DMS153 treated with DMSO at 0.1 percent for 48 hours (cell line): ENCODE data around the gene TCF19.

Experiments
- DNase-seq: peaks from one replicate; lab custom pipeline; 2025; ENCODE audit not compliant: unreplicated experiment; lab: John Stamatoyannopoulos, UW

The TCF19 gene

DNA sequence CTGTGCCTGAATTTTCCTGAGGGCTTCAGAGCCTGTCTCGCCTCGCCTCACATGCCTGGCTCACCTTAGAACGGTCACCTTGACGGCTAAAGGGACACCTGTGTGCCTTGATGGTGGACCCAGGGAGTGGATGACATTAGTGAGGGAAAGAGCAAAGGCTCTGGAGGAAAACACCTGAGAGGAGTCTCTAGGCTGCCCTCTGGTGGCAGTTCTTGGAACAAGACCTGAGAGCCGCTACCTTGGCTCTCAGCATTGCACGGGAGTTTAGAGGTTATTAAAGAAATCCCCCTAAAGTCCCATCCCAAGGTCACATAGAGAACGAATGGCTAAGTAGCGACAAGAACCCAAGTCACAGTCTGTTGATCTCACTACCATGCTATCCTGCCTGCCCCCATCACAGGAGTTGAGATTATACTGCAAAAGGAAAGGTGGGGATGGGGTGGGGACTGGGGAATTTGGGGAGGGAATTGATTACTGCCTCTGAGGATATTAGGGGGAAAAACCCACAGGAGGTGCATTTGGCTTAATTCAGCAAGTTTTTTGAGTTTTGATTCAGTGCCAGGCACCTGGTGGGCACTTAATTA, 30.2 kb upstream of the TCF19 start:
- peak; percentile 48 for DNase-seq

DNA sequence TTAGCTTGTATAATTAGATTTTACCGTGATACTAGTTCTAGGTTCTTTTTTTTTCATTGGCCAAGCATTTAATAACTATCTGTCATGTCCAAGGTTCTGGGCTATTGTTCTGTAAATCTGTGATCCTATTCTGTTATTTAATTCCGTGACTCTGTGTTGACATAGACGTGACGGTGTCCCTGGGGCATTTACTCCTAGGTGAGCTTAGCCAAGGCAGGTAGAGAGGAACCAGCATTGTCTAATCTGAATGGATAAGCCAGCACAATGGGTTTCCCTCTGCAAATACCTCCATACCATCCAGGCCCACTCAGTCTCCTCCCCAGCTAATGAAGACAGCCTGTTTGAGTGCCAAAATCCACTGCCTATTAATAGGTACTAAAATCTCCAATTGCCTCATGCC, 29.3 kb upstream of the TCF19 start:
- no peak for DNase-seq

DNA sequence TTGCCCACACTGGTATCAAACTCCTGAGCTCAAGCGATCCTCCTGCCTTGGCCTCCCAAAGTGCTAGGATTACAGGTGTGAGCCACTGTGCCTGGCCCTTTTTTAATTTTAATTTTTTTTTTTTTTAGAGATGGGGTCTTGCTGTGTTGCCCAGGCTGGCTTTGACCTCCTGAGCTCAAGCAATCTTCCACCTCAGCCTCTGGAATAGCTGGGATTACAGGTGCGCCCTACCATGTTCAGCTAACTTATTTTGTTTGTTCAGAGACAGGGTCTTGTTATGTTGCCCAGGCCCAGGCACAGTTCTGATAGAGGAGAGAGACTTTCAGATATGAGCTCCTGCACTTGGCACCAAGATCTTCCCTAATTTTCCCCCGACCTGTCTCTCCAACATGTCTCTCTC, 27.6 kb upstream of the TCF19 start:
- DNase-seq, result no peak

DNA sequence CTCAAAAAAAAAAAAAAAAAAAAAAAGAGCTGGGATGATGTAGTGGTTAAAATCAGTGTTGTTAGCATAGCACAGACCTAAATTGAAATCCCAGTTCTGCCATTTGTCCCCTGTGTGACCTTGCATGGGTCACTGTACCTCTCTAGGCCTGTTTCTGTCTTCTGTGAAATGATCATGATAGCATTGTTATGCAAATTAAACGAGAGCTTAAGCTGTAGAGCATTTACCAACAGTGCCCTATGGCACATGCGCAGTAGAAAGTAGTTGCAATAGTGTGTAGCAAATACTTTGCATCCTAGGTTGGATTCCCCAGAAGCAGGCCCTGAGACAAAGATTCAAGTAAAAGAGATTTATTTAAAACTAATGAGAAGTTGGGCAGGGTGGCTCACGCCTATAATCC, 26.8 kb upstream of the TCF19 start:
- DNase-seq, result no peak

DNA sequence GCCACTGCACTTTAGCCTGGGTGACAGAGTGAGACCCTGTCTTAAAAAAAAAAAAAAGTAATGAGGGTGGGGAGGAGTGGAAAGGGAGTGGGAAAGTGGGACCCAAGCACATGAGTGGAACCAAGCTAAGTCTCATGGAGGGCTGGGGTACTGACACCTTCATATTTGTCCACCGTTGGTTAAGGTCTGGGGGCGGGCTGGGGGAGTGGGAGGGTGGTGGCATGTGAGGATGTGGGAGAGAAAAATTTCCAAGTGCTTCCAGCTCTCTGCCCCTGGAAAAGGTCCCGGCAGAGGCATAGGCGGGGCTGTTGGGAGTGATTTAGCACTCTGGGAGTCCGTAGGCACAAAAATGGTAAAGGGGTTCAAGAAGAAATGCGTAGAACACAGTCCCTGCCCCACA, 25.6 kb upstream of the TCF19 start:
- DNase-seq, result no peak

DNA sequence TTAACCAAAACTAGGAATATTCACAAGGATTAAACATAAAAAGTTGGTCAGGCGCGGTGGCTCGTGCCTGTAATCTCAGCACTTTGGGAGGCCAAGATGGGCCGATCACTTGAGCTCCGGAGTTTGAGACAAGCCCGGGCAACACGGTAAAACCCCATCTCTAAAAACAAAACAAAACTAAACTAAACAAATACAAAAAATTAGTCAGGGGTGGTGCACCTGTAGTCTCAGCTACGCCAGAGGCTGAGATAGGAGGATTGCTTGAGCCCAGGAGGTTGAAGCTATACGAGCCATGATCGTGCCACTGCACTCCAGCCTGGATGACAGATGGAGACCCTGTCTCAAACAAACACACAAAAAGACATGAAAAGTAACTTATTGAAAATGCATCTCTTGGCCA, 22.7 kb upstream of the TCF19 start:
- DNase-seq, result no peak

DNA sequence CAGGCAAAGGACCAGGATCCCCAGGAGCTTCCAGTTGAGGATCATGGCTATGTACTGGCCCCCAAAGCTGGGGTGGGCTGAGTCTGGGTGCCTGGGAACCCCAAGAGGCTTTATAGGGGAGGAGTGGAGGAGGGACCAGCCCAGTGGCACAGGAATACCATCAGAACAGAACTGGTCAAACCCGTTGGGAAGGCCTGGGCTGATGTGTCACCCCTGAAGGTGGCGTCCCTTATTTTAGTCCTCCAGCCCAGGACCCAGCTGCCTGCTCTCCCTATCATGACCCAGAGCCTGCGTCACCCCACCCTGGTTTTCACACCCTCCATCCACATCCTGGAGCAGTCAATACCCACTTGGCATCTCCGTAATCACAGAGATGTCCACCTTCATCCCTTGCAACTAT, 19.4 kb upstream of the TCF19 start, which contains the start of gene PSORS1C2:
Gene PSORS1C2 (minus strand): TSS at position 85 of the 400 bp plus-strand sequence. CDS start 40 bp downstream, at position 45.
- DNase-seq, result no peak

DNA sequence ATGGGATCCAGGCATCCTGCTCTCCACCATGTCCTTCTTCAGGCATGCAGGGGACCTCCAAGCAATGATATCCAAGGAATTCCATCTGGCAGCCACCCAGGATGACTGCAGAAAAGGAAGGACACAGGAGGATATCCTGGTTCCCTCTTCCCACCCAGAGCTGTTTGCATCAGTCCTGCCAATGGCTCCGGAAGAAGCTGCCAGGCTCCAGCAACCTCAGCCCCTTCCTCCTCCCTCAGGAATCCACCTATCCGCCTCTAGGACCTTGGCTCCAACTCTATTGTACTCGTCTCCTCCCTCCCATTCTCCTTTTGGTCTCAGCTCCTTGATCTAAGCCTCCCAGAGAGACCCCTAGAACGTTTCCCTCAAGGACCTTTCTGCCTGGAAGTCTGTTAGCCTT, 18.8 kb upstream of the TCF19 start:
- no peak for DNase-seq

DNA sequence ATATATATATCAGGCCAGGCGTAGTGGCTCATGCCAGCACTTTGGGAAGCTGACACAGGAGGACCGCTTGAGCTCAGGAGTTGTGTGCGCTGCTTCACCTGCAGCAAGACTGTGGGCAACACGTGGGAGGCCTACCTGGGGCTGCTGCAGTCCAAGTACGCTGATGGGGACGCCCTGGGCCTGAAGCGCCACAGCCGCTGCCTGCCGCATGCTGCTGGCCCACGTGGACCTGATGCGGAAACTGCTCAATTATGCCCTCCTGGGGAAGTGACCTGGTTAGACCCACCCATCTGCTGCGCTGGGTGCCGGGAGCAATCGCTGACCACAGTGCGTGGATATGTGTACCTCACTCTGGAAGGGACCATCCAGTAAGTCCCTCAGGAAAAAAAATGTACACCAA, 17.7 kb upstream of the TCF19 start:
- DNase-seq, result no peak

DNA sequence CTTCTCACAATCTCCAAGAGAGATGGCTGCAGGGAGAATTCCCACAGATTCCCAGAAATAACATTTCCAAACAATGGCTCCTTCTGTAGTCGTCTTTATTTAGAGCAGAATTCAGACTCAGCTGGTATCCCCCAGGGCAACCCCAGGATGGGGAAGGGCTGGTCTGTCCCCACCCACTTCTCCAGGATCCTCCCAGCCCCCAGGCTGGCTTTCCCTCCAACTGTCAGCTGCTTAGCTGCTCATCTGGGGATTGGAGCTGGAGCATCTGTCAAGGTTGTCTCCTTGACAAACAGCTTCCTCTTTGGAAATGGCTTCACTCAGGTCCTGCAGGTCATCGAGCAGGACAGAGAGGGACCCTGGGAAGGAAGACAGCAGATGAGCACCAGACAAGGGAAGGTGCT, 16.0 kb upstream of the TCF19 start:
- DNase-seq, result no peak

DNA sequence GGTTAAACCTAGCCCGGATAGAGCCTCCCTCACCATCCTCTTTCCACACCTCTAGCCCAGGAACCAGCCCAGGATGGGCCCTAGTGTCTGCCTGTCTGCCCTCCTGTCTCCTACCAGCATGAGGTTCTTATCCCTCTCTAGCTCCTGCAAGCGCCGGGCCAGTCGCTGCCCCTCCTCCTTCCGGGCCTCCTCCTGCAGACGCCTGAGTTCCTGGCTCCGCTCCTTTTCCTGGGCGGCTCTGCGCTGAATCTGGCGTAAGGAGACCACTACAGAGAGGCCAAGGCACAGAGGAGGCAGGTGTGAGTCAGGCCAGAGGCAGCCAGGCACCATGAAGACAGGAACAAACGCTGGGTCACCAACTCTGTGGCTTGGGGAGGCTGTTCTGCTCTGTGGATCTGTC, 15.2 kb upstream of the TCF19 start:
- no peak for DNase-seq

DNA sequence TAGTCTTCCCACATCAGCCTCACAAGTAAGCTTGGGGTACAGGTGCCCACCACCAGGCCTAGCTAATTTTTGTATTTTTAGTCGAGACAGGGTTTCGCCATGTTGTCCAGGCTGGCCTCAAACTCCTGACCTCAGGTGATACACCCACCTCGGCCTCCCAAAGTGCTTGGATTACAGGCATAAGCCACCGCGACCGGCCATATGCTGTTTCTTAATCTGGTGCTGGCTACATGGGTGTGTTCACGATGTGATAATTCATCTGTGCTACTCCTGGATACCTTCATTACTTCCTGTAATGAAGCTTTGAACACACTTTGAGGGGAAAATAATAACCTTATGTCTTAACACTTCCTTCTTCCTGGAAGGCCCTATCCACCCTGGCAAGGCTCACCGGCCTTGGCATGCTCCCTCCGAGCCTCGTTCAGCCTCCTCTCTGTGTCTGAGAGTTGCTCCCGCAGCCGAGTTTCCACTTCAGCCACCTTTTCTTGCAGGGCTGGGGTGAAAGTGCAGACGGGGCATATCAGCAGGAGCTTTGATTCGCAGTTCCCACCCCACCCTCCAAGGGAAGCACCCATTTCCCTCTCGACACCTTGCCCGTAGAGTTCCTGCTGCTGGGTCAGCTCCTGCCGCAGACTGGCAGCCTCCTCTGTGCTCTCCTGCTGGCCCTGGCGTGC, 14.0 kb upstream of the TCF19 start:
- no peak for DNase-seq

DNA sequence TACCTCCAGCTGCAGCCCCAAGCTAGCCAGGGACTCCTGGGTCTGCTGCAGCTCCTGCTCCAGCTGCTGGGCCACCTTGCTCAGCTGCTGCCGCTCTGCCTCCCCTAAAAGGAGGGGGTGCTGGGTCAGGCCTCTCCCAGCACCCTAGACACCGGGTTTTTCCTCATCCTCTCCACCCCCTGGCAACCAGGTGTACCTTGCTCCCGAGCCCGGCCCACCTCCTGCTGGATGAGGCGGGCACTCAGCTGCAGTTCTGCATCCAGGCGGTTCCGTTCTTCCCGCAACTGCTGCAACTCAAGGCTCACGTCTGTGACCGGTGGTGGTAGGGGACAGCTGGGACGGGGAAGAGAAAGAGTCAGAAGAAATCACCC, 13.4 kb upstream of the TCF19 start:
- DNase-seq, result no peak

DNA sequence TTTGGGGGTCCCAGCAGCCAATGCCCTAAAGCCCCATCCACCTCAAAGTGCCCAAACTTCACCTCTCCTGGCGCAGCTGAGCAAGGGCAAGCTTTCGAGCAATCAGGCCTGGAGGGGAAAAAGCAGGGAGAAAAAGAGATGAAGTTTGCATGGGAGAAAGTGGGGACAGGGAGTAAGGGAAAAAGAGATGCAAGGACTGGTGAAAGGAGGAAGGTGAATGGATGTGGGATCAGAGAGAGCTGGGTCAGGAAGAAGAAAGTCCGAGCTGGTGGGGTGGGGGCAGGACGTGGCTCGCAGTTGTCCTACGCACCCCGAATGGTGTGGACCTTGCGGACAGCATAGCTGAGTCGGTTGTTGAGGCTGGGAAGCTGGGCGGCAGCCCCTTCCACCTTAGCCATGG, 13.0 kb upstream of the TCF19 start:
- DNase-seq, result no peak

DNA sequence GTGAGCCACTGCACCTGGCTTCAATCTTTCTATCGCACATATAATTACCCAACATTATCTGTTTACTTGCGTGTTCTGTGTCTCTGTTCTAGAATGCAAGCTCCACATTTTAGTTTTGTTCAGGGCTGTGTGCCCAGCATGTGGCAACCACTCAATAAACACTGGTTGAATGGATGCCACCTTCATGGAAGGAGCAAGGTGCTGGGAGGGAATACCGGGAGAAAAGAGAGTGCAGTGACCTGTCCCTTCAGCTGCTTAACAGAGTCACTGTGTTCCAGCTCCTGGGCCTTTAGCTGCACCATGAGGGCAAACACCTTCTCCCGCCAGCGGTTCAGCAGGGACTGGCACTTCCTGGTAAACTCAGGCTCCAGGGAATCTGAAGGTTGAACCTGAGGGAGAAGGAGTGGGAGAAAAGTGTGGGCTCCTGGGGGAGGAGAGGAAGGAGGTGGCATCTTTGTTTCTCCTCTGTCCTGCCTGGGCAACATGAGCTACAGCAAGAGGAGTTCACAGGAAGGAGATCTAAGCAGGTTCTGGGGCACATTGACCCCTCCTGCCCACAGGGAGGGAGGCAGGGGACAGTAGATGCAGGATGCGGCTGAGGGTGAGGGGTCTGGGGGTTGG, 8.5 kb upstream of the TCF19 start:
- no peak for DNase-seq

DNA sequence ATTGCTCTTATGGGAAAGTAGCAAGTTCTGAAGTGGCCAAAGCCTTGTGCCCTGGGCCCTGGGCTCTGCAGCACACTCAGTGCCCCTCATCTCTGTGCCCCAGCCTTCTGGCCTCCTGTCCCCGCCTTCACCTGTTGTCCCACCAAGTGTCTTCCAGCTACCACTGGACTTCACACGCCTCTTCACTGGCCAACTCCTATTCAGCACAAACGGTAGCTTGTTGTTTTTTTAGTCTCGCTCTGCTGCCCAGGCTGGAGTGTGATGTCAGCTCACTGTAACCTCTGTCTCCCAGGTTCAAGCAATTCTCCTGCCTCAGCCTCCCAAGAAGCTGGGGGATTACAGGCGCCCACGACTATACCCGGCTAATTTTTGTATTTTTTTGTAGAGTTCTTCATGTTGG, 5.6 kb upstream of the TCF19 start:
- DNase-seq, result no peak

DNA sequence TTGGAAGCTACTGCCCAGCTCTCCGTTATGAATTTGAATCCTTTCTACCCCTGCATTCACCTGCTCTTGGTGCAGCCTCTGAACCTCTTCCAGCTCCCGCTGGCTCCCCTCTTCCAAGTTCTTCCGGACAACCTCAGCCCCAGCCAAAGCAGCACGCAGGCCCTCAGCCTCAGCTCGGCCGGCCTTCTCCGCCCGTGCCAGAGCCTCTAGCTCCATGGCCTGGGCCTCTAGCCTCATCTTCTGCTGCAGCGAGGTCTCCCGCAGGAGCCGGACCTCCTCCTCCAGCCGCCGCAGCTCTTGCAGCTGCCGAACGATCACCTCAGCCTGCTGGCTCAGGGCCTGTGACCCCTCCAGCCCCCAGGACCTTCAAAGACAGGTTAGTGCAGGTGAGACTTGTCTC, 4.0 kb upstream of the TCF19 start:
- no peak for DNase-seq

DNA sequence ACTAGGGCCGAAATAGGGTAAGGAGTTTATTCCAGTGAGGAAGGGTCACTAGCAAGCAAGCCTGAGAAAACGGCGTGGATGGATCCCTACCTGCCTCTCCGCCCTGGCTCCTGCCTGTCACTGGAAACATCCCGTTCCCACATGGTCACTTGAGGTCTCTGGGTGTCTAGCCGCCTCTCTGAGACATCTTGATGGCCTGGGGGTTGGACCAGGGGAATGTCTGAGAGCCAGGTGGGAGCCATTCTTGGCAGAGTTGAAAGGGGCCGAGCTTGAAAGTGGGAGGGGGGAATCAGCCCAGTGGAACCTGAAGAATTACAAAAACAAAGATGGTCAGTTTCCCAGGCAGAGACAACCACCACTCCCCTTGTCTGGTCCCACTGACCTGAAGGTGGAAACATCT, 1.7 kb upstream of the TCF19 start:
- DNase-seq, result no peak

DNA sequence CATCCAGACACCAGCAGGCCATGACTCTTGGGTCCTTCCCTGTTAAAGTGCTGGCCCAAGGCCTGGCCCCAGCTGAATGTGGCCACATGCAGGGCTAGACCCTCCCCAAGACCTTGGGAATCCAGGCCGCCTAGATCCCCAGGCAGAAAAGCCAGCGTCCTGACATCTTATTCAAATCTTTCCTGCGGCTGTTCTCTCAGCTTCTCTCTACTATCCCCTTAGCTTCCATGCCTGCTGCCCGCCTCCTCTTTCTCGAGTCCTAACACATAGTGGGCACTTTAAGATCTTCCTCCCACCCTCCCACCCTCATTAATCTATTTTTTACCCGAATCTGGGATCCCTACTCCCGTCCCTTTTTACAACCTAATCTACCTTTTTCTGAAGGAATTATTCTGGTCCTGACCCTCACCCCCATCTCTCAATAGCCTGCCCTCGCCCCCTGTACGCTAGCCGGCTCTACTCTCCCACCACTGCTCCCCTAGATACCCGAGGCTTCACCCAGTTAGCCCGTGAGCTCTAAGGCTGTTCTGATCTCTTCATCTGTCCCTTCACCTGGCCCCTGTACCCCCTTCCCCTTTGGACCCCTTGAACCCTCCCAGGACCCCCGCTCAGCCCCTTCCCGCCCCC, 763 bp upstream of the TCF19 start, which contains the start of gene CCHCR1:
Gene CCHCR1 (minus strand): TSS at position 290 of the 627 bp plus-strand sequence. CDS start 202 bp downstream, at position 88.
- no peak for DNase-seq

DNA sequence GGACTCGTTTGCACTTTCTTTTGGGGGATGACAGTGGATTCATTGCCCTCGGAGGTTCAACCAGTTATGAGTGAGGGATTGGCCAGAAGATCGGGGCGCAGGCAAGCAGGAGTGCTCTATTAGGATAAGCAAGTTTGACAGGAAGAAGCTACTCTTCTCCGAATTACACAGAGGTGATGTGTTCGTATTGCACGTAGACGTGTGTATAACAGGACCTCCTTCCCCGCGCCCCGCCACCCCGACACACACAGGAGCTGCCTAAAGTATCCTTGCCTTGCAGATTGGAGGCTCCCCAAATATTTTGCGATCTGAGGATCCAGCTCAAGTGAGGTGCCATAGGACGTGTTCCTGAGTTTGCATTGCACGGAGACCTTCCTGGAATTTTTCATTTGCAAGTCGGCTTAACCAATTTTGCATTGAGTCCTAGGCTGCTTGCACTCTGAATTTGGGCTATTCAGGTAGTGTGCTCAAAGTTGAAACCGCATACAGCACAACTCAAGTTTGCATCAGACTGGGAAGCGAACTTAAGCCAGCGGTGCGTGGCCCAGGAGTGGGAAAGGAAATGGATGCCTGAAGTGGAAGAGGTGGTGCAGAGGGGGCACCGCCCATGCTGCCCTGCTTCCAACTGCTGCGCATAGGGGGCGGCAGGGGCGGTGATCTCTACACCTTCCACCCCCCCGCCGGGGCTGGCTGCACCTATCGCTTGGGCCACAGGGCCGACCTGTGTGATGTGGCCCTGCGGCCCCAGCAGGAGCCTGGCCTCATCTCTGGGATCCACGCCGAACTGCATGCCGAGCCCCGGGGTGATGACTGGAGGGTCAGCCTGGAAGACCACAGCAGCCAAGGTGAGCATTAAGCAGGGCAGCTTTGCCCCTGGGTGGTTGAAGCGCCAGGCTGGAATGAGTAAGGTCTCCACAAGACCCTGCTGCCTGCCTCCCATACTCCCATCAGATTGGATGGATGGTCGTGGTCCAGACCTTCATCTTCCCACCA, 770 bp downstream of the TCF19 start:
- no peak for DNase-seq
